HG02763 (cell line): ENCODE data around the gene WNT6.

Experiments used
- ATAC-seq: cut with Tn5 transposase; IDR thresholded peaks from one replicate; pipeline ENCODE4 v1.9.1; 2021; ENCODE audit warnings: mild to moderate bottlenecking, moderate library complexity; ENCODE audit not compliant: unreplicated experiment

Gene WNT6

GRCh38 chr2:218920504-218920903 lies 60.9 kb downstream of the WNT6 start:
- no peak for ATAC-seq
